Activated CD8-positive, alpha-beta memory T cell treated with anti-CD3 and anti-CD28 coated beads, Interleukin-2, amount 50 U/mL, for 24 hours (primary cell): ENCODE data around the gene PNKP.
"Not testable (repeated sequence)": the region's sequence is repeated elsewhere in the genome, so short reads cannot be mapped to it uniquely, and the experiment has no call there.

ENCODE experiments used
- DNase-seq: peaks from one replicate; pipeline ENCODE4 v3.0.0-alpha.2; 2020; ENCODE audit errors: extremely low read depth

PNKP gene

GRCh38 chr19:49823472-49823871, 43.9 kb downstream of the PNKP start:
- no peak for DNase-seq

- DNase-seq, result no peak
These were observed 47.3 kb downstream of the PNKP start for GRCh38 chr19:49820125-49820524.

DNA sequence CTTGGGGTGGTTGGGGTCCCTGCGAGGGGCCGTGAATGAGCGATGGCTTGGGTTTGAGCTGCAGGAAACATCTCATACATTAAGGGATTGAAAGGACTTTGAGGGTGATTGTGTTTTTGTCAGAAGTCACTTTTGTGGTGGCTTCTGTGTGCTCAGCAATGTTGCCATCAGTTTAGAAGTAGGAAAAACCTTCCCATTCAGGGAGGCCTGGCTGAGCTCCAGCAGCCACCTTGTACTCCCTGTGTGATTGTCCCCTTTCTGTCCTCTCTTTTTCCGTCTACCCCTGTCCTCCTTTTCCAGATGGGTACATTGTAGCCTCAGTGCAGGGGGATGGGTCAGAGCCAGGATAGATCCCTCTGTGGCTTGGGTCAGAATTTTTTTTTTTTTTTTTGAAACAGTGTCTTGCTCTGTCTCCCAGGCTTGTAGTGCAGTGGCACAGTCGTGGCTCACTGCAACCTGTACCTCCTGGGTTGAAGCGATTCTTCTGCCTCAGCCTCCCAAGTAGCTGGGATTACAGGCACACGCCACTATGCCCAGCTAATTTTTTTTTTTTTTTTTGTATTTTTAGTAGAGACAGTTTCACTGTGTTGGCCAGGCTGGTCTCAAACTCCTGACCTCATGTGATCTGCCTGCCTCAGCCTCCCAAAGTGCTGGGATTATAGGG, 47.8 kb downstream of the PNKP start:
- not testable (repeated sequence) for DNase-seq

DNA sequence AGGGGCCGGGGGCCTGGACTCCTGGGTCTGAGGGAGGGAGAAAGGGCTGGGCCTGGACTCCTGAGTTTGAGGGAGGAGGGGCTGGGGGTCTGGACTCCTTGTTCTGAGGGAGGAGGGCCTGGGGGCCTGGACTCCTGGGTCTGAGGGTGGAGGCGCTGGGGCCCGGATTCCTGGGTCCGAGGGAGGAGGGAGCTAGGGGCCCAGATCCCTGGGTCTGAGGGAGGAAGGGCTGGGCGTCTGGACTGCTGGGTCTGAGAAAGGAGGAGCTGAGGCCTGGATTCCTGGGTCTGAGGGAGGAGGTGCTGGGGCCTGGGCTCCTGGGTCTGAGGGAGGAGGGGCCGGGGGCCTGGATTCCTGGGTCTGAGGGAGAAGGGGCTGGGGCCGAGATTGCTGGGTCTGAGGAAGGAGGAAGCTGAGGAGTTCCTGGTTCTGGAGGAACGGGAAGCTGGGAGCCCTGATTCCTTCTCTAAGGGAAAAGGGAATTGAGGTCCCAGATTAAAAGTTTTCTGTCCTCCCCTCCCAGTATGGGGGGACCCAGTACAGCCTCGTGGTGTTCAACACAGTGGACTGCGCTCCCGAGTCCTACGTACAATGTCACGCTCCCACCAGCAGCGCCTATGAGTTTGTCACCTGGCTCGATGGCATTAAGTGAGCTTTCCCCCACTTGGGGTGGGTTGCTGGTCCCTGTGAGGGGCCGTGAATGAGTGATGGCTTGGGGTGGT, 48.6 kb downstream of the PNKP start:
- DNase-seq, result no peak

GRCh38 chr19:49817964-49818648, 49.3 kb downstream of the PNKP start, which contains the start of gene MED25:
Gene MED25 (plus strand): TSS chr19:49818289. CDS start chr19:49818342, 53 bp downstream.
- peak; percentile 66 for DNase-seq

GRCh38 chr19:49816590-49816989, 50.8 kb downstream of the PNKP start:
- no peak for DNase-seq

GRCh38 chr19:49814010-49814409, 53.4 kb downstream of the PNKP start:
- no peak for DNase-seq

- peak; percentile 91 for DNase-seq
These were observed 54.1 kb downstream of the PNKP start, which contains the start of gene FUZ for GRCh38 chr19:49812997-49813861. Gene FUZ (minus strand): TSS chr19:49813292. CDS start chr19:49813106, 186 bp downstream.

GRCh38 chr19:49812452-49812996, 54.9 kb downstream of the PNKP start:
- no peak for DNase-seq

DNA sequence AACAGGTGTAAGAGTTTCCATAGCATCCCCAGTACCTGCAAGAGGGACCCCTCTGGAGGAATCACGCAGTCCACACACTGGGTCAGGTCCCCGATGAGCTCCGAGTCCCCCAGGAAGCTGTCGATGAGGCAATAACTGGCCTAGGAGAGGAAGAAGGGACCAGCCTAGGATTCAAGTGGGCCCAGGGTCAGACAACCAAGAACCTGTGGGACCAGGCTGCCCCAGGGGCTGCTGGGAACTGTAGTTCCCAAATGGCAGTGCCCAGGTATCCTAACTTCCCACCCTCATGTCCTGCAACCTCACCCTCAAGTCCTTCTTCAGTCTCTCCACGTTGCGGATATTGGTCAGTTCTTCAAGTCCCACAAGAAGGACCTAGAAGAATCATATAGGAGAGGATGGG, 56.0 kb downstream of the PNKP start:
- DNase-seq, result no peak
